SK-N-MC (cell line): ENCODE results near the gene MAP6.
"Not testable (repeated sequence)": the region's sequence is repeated elsewhere in the genome, so short reads cannot be mapped to it uniquely, and the experiment has no call there.

Experiments used
- EZH2 ChIP-seq: fragments of 200-600 bp; sonication (generic); IDR thresholded peaks from one replicate; pipeline ENCODE4 v1.6.1; 2017; ENCODE audit warnings: antibody characterized with exemption
- POLR2AphosphoS5 ChIP-seq: IDR thresholded peaks from 2 replicates; pipeline ENCODE4 v1.6.1; 2012; ENCODE audit warnings: mild to moderate bottlenecking, low read depth, low read length, borderline replicate concordance

DNA sequence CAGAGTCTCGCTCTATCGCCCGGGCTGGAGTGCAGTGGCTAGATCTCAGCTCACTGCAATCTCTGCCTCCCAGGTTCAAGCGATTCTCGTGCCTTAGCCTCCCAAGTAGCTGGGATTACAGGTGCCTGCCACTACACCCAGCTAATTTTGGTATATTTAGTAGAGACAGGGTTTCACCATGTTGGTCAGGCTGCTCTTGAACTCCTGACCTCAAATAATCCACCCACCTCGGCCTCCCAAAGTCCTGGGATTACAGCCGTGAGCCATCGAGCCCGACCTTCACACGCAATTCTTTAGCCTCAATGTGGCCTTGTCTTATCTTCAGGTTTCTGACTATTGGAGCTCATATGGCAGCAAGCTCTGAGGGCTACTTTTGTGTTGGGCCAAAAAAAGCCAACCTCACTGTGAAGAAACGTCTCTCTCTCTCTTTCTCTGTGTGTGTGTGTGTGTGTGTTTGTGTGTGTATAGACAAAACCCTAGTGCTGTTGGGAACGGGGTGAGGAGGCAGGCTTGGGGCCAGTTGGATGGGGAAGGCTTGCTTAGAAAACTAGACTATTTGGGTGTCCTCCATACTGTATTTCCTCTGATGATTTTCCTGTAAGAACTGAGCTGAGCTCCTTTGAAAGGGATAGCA is 84.1 kb downstream of the MAP6 start:
- not testable (repeated sequence) for TF ChIP-seq POLR2AphosphoS5, EZH2
